Measurements from ENCODE around the gene MSI2.
"Not testable (repeated sequence)": the region's sequence is repeated elsewhere in the genome, so short reads cannot be mapped to it uniquely, and the experiment has no call there.

MSI2 gene

DNA sequence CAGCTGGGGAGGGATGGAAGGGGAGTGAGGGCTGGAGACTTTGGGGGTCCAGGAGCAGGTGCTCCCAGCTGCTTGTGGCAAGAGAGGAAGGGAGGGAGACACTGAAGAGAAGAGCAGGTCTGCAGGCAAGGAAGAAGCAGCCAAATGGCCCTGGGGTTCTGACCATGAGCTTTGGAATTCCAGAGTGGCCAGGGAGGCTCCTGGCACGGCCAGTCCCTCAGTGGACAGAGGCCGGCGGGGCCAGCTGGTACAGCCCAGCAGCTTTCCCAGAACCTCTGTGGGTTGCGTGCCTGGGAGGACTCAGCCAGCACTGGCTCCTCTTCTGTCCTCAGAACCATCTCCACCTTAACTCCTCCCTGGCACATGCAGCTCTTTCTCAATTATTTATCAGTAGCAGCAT is 233.0 kb downstream of the MSI2 start:
- no peak for DNase-seq

DNA sequence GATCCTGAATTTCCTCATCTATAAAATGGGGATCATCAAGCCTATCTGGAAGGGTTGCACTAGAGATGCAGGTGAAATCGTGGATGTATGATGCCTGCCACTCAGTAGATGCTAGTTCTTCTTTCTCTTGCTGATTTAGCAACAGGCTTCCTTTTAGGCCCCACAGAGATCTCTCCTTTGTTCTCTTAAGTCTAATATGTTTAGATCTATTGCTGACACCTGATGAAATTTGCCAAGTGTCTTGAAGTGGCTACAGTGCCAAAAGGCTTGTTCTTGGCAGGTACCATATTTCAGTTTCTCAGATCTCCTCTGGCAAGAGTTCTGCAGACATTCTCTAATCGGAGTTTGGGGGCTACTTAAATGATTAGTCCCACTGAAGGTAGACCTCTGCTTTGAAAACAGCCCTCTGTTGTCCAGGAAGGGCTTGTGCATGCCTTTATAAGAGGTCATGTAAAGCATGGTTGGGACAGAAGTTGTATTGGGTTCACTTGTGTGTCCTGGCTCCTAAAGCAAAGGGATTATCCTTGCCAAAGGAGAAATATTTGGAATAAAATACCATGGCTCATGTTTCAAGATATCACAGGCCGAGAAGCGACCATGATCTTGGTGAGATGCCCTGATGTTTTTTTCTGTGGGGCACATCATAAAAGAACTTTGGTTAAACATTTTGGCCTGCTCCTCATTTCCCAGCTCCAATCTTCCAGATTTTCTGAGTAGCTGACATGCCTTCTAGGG is 234.0 kb downstream of the MSI2 start:
- DNase-seq = no peak

DNA sequence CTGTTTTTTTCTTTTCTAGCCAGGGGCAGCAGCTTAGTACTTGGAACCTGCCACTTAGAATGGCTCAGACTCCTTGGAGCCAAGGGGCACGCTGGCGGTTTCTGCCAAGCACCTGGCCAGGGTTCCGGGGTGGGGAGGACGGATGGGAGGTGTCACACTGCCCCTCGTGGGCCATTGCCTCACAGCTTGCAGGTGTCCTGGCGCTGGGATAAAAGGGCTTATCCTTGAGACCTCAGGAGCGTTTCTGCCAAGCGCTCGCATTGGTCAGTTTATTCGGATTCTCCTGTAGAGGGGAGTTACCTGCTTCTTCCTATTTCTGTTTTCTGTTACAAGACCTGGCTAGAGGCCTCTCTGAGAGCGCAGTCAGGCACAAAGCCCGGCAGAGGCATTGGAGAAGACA is 234.6 kb downstream of the MSI2 start:
- no peak for DNase-seq

DNA sequence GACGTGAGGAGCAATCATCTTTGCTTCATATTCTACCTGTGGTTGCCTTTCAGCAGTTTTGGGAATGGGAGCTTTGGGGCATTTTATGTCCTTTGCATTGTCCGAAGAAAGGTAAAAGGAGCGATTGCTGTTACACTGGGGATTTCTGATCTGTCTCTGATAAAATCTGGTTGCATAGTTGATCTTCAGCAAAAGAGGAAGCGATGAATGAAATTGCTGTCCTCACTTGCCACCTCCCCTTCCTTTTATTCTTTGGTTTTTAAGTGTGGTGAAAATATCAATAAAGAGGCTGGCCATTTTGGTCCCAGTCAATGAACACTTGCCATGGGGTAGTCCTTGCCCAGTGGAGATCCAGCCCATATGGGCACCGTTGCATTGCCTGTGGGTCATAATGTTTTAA is 236.8 kb downstream of the MSI2 start:
- no peak for DNase-seq

DNA sequence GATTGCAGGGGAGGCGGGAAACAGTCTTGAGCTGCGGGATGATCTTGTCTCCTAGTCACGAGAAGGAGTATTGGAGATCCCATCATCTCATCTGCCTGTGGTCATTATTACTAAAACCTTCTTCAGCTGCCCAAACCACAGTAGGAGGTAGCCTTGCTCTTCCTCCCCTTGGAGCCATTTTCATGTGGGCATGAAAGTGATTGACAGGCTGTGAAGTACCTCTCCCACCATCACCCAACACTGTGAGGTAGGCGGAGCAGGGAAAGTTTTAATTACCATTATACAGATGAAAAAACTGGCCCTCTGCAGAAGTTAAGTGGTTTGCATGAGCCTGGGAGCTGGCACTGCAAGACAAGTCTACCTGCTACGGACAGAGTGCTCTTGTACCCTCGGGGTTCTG is 237.3 kb downstream of the MSI2 start:
- no peak for DNase-seq

DNA sequence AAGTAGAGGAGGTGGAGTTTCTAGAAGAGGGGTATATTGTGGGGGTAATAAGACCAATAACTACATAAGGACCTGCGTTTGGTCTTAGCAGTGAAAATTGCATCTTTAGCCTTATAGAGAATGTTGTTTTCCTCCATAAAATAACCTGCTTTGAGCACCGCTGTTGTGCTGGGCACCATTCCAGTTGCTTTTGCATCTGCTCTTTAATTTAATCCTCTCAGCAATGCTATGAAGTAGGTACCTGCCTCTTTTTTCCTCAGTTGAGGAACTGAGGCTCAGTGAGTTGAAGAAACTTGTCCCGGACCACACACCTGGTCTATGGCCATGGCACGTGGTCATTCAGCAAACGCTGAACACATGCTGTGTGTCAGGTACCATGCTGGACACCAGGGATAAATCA is 238.1 kb downstream of the MSI2 start:
- DNase-seq = no peak

DNA sequence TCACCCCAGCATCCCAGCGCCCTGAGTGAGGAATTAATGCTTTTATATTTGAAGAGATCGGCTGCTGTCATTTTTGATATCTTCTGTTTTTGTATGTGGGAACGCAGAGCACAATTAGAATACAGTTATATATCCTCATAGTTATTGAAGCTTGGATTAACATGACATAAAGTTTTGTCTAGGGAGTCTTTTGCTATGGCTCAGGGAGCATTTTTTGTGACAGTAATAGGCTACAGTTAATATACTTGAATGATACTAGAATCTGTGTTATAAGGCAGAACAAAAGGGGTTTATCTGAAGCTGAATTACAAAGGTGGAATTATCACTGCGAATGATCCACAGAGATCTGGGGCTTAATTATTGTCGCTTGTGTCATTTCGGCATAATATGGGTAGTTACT is 239.4 kb downstream of the MSI2 start:
- no peak for DNase-seq

DNA sequence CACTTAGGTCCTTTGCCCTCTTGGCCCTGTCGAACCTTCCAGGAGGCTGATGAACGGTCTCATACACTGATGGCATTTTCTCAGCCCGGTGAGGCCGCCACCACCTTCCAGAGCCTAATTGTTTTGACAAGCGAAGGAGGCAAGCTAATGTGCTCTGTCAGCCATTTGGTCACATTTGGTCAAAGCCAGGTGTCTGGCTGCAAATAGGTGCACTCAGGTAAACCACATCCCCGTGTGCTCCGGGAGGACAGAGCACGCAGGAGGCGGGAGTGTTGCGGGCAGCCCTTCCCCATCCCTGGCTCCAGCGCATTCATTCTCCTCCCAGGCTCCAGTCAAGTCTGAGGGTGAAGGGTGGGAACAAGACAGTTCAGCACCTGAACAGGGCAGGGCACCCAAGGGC is 240.1 kb downstream of the MSI2 start:
- DNase-seq = no peak

DNA sequence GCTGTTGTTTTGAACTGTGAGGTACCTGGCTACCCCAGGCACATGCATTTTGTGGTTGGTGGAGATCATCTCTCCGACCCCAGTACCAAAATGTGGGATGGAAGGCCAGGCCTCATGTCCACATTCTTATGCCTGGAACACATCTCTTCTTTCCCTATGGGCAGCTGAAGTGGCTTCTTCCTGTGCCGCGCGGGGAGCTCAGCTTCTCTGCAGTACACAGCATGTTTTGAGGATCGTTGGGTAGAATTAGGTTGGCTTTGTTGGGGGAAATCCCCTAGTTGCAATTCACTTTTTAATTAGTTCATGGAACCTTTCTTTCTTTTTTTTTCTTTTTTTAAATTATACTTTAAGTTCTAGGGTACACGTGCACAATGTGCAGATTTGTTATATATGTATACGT is 242.1 kb downstream of the MSI2 start:
- no peak for DNase-seq

DNA sequence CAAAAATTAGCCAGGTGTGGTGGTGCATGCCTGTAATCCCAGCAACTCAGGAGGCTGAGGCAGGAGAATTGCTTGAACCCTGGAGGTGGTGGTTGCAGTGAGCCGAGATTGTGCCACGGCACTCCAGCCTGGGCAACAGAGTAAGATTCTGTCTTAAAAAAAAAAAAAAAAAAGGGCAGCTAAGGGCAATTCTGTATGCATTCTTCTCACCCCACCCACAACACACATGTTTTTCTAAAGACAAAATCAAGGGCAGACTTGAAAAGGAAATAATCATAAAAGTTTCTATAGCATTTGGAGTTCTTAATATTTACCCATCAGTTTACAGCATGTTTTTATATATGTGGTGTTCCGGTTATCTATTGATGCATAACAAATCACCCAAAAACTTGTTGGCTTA is 242.9 kb downstream of the MSI2 start:
- DNase-seq = not testable (repeated sequence)

DNA sequence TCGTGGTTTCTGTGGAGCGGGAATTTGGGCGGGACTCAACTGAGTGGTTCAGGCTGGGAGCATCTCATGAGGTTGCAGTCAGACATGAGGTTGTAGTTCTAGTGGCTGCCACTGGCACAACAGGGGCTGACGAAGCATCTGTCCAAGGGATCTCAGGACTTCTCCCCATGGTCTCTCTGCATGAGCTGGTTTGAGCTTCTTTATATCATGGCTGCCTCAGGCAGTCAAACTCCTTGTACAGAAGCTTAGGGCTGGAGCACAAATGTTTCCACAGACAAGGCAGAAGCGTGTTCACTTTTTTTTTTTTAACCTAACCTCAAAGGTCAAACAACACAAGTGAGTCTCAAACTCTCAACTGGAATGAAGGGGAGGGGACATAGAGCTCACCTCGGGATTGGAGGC is 243.3 kb downstream of the MSI2 start:
- DNase-seq = no peak

DNA sequence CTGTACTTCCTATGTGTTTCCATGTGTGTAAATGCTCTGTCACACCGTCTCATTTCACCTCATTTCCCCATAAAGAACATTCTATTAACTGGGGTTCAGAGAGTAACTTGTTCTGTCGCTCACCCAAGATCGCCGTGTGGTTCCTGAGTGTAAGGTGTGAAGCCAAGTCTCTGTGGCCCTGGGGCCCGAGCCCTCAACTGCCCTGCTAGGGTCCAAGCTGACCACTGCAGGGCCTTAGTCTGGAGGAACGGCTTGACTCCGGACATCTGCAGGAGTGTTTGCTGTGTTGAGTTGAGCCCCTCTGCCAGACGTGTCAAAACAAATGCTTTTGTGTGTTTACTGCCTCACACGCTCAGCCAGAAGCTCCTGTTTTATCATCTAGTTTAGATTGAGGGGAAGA is 244.7 kb downstream of the MSI2 start:
- no peak for DNase-seq

DNA sequence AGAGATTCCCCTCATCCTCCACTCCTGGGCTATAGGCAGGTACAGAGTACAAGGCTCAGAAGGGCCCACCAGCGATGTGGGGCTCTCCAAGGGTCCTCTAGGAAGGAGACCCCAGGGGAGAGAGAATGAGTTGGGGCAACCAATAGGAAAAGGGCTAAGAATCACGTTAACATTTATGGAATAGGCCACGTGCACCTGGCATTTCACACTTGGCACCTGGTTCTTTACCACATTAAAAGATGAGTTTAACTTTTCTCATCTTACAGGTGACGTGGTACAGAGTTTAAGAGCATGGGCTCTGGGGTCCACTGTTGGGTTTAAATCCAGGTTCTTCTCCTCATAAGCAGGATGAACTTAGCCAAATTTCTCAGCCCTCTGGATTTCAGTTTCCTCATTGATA is 245.7 kb downstream of the MSI2 start:
- no peak for DNase-seq

DNA sequence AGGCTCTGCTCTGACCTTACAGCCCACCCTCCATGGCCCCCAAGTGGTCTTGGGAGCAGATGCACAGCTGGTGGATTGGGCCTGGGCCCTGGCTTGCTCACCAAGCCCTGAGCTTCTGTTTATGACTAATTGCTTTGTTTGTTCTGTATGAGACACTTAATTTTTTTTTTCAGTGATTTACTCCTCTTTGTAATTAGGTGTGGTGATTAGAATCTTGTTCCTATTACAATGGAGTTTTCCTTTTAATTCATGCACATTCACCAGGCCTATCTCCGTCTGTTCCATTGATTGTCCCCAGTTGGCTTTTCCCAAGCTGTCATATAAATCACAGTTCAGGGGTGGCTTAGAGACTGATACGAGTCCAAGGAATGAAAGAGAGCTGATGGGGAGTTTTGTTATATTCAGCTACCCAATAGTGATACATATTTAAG is 246.5 kb downstream of the MSI2 start:
- no peak for DNase-seq

DNA sequence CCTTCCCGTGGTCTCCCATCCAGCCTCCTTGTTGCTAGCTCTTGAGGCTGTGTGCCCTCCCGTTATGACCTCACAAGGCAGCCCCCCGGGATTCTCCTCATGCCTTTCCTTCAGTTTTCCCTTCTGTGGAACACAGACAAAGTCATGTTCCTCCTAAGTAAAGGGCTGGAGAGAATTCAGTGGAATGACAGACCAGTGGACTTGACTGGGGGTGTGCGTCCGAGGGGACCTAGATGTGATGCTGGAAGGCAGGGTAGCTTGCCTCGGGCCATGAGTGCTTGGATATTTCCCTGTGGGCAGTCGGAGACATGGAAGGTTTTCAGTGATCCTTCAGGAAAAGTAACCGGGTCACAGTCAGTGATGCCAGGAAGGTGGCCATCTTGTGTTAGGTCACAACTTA is 247.9 kb downstream of the MSI2 start:
- no peak for DNase-seq

DNA sequence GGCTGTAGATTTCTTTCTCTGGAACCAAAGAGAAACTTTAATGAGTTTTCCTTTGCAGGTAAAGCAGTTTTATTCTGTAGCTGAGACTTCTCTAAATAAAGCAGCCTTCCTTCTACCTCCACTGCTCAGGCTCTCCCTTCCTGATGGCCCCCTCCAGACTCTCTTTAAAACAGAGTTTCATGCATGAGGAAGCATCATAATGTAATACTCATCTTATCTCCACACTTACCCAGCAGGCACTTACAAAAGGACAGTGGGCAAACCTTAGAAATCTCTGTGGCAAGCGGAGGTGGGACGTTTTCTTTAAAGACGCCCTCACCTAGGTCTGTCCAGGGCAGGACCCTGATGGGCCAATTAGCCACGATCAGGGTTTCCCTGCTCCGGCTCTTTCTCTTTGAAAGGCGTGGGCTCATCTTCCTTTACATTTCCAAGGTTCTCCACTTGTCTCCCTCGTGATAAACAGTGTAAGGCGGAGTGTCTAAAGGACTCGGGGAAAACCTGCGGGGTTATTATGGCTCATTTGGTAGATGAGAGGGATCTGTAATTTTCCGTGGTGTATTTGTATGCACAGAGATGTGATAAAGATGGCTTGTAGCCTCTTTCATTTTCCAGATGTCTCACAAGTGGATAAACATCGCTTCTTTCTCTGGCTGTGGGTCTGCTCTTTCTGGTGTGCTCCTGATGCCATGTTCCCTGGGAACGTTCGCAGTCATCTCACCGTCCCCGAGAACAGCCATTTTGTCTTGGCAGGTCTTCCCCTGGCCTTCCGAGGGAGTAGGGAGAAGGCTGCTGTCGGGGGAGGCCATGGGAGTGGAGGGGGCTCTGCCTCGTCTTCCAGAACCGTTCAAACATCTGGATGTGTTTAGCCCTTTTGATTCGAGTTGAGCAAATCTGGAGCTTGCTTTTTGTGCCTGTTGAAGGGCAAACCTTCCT is 249.8 kb downstream of the MSI2 start:
- no peak for DNase-seq

DNA sequence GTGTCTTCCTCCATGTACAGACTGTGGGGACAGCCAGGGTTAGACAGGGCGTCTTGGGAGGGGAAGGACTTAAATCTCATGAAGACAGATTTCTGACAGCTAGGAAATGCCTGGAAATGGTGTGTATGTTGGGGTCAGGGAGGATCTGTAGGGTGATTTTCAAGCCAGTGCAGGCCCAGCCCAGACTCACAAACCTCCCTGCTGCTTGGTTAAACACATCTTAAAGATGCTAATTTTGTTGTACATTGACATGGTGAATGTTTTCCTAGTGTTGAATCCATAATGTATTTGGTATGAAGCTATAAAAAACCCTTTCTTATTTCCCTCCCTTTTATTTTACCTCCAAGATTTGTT is 250.4 kb downstream of the MSI2 start:
- DNase-seq = no peak

DNA sequence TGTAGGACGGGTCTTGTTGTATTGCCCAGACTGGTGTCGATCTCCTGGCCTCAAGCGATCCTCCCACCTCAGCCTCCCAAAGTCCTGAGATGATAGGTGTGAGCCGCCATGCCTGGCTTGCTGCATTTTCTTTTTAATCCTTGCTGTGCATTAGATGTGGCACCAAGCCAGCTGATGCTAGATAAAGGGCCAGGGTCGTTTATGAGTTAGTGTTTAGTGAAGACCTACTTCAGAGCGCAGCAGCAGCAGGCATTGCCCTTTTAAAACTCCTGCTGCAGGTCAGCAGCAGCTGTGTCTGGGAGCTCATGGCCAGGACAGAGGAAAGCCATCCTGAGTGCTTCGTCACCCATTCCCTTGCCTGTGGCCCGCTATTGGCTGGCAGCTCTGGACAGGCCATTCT is 251.5 kb downstream of the MSI2 start:
- no peak for DNase-seq

DNA sequence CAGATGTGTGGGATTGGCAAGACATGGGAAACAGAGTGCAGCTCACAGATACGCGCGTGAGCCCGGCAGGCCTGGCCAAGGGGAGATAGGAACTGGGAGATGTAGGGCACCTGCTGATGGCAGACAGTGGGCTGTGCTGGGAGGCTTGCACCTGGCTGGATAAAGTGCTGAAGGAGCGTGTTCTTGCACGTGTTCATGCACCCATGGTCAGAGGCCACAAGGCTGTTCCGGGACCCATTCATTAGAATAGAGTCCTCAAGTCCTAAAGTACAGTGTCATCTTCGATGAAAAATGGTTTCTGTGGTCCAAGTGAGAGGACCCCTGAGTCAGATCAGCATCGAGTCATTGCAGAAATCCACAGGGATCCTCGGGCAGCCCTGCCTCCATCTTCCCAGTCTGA is 252.3 kb downstream of the MSI2 start:
- no peak for DNase-seq

DNA sequence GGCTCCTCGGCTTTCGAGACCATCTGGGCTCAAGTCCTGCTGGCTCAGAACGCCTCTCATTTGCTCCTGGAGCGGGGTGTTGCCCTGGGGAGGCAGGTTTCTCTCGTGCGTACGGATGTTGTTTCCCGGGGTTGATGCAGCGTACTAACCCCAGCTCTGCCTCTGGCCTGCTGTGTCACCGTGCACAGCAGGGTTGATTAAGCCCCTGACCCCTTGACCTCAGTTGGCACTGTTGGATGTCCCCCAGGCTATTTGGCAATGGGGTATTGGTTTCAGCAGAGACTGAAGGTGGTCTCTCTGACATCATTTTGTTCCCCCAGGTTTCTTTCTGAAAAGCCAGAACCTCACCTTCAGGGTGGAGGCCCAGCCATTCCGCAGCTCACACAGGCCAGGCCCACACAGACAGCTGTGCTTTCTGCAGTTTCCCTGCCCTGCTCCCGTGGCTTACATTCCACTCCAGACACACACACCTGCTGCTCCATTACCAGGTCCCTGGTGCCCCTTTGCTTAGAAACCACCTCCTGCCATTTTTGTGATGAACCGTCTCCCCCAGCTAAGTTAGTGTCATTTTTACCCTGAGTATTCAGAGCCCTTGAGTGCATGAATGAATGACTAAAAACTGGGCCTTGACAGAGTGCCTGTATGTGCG is 255.3 kb downstream of the MSI2 start:
- no peak for DNase-seq

DNA sequence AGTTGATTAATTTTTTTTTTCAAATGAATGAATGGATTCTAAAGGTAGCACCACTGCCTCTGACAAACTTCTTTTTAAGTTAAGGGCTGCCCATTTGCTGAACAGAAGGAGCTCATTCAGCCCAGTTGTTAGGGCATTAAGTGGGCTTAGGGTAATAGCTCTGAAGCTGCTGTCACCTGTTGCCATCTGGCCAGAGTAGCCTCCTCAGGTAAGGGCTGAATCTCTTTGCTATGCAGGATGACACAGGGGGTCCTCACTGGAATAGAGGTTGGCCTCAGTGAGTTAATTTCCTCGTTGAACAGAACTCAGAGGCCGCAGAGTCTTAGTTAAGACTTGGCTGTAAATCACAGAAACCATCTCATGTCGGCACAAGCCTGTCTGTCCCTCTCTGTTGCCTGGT is 255.9 kb downstream of the MSI2 start:
- peak; percentile 86 for DNase-seq

DNA sequence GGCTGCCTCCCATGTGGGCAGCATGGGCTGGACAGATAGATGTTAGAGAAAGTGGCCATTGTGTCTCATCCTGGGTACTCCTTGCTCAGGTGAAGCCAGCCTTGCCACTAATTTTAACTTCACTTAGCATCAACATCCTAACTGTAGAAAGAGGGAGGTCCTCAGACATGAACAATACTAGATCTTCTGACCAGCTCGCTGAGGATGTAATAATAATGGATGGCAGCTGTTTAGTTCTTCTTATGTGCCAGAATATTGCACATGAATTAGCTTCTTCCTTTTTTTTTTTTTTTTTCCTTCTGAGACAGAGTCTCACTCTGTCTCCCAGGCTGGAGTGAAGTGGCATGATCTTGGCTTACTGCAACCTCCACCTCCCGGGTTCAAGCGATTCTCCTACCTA is 256.4 kb downstream of the MSI2 start:
- no peak for DNase-seq

DNA sequence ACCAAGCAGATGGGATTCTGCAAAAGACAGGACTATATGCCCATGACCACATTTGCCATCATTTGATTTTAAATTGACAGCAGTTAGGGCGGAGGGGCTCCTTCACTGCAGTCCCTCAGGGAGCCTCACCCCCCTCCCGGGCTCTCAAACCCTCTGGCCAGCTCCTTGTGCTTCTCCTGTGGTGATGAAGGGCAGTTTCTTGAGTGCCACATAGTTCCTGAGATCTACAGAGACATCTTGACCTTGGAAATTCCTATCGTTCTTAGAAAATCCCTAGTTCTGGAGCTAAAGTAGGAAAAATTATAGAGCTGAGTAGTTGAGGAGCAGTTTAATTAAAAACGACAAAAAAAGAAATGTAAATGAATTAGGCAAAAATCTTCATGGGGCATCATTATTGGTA is 257.2 kb downstream of the MSI2 start:
- no peak for DNase-seq

DNA sequence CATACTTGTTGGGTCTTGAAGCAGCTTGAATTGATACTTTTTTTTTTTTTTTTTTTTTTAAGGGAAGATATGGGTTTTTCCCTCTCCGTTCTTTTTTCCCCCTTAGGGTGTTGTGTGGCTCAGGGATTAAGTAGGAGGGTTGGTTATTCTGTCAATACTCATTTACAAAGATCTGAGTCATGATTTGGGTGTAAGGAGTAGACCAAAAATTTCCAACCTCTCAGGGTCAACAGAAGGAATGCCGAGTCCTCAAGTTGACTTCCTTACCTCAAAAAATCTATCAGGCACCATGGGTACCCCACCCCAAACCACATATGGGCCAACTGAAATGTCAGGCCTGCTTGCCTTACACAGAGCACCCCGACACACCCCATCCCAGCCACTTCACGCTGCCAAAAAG is 258.3 kb downstream of the MSI2 start:
- DNase-seq = no peak
